ENCODE measurements around the gene ADAM12. TPM values are rescaled to one million over a fixed set of nuclear protein-coding genes. Genes with fewer than 3 reads are reported as not detected.

ADAM12 gene
- total RNA-seq, 1 experiment from 2014 or later, result not detected

DNA sequence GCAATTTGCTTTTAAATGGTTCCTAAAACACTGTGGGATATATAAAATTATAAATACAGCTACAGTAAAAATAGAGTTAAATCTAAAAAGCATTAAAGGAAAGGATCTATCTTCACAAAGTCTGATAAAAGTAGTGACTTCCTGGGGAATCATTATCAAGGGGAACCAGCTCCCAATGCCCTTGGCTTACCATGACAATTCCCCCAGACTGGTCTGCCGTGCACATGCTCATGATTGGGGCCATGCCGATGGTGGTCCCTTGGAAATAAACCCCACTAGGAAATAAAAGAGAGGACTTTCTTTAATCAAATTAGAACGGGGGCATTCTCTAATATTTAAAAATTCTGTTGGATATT, 290.1 kb downstream of the ADAM12 start:
- Histone ChIP-seq H2AFZ (ENCODE audit: low read depth, low read length, poor library complexity, severe bottlenecking) (no peak overlapping the region), H4K20me1 (ENCODE audit: insufficient read depth) (no peaks in the 10 kb centered on the region), H3K4me1 (ENCODE audit: control insufficient read depth in 1 of 2, insufficient read depth in 2 of 2, low read length in 2 of 2) (no peaks in the 10 kb centered on the region), H3K36me3 (ENCODE audit: control insufficient read depth in 1 of 2, insufficient read depth in 2 of 2, low read length in 2 of 2) (no peaks in the 10 kb centered on the region), H3K27me3 (ENCODE audit: insufficient read depth, low read length) (peaks cover 52% of the 10 kb centered on the region), H3K27ac (ENCODE audit: low read depth, low read length) (no peak overlapping the region), H3K9me3 (ENCODE audit: control insufficient read depth in 1 of 2, insufficient read depth in 1 of 2, low read depth in 1 of 2, low read length in 2 of 2) (no peaks in the 10 kb centered on the region), H3K4me3 (replicated peaks in 1 of 2; ENCODE audit: low read depth in 1 of 2, low read length in 2 of 2) (no peak overlapping the region), H3K79me2 (ENCODE audit: insufficient read depth, low read length) (no peaks in the 10 kb centered on the region), H3K9ac (ENCODE audit: low read length) (no peak overlapping the region), H3K4me2 (ENCODE audit: low read length) (no peak overlapping the region), H3K9me2 (ENCODE audit: insufficient read depth) (no peaks in the 10 kb centered on the region)
- ATAC-seq (no peak), DNase-seq (ENCODE audit: low read depth, low spot score) (no peak)
- BruUV-seq (replicated peaks), result no TSS peak
- TF ChIP-seq EGR1 (IDR thresholded peaks at IDR 0.05; ENCODE audit: low read depth), result no peak
- no peak for TF ChIP-seq EZH2 (IDR thresholded peaks at IDR 0.05)
- TF ChIP-seq, protein P1, sequence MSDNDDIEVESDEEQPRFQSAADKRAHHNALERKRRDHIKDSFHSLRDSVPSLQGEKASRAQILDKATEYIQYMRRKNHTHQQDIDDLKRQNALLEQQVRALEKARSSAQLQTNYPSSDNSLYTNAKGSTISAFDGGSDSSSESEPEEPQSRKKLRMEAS (IDR thresholded peaks at IDR 0.05), result no peak
- no peak for TF ChIP-seq ZFX (IDR thresholded peaks at IDR 0.05)
- TF ChIP-seq, protein P2, sequence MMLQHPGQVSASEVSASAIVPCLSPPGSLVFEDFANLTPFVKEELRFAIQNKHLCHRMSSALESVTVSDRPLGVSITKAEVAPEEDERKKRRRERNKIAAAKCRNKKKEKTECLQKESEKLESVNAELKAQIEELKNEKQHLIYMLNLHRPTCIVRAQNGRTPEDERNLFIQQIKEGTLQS (IDR thresholded peaks at IDR 0.05), result no peak
- TF ChIP-seq, protein P3, sequence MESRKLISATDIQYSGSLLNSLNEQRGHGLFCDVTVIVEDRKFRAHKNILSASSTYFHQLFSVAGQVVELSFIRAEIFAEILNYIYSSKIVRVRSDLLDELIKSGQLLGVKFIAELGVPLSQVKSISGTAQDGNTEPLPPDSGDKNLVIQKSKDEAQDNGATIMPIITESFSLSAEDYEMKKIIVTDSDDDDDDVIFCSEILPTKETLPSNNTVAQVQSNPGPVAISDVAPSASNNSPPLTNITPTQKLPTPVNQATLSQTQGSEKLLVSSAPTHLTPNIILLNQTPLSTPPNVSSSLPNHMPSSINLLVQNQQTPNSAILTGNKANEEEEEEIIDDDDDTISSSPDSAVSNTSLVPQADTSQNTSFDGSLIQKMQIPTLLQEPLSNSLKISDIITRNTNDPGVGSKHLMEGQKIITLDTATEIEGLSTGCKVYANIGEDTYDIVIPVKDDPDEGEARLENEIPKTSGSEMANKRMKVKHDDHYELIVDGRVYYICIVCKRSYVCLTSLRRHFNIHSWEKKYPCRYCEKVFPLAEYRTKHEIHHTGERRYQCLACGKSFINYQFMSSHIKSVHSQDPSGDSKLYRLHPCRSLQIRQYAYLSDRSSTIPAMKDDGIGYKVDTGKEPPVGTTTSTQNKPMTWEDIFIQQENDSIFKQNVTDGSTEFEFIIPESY (IDR thresholded peaks at IDR 0.05; ENCODE audit: extremely low read depth, insufficient replicate concordance, low read length), result no peak
- no peak for TF ChIP-seq SIN3A (IDR thresholded peaks at IDR 0.05; ENCODE audit: low read depth)
- TF ChIP-seq, protein P4, sequence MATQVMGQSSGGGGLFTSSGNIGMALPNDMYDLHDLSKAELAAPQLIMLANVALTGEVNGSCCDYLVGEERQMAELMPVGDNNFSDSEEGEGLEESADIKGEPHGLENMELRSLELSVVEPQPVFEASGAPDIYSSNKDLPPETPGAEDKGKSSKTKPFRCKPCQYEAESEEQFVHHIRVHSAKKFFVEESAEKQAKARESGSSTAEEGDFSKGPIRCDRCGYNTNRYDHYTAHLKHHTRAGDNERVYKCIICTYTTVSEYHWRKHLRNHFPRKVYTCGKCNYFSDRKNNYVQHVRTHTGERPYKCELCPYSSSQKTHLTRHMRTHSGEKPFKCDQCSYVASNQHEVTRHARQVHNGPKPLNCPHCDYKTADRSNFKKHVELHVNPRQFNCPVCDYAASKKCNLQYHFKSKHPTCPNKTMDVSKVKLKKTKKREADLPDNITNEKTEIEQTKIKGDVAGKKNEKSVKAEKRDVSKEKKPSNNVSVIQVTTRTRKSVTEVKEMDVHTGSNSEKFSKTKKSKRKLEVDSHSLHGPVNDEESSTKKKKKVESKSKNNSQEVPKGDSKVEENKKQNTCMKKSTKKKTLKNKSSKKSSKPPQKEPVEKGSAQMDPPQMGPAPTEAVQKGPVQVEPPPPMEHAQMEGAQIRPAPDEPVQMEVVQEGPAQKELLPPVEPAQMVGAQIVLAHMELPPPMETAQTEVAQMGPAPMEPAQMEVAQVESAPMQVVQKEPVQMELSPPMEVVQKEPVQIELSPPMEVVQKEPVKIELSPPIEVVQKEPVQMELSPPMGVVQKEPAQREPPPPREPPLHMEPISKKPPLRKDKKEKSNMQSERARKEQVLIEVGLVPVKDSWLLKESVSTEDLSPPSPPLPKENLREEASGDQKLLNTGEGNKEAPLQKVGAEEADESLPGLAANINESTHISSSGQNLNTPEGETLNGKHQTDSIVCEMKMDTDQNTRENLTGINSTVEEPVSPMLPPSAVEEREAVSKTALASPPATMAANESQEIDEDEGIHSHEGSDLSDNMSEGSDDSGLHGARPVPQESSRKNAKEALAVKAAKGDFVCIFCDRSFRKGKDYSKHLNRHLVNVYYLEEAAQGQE (IDR thresholded peaks at IDR 0.05; ENCODE audit: low read depth), result no peak
- TF ChIP-seq, protein P5, sequence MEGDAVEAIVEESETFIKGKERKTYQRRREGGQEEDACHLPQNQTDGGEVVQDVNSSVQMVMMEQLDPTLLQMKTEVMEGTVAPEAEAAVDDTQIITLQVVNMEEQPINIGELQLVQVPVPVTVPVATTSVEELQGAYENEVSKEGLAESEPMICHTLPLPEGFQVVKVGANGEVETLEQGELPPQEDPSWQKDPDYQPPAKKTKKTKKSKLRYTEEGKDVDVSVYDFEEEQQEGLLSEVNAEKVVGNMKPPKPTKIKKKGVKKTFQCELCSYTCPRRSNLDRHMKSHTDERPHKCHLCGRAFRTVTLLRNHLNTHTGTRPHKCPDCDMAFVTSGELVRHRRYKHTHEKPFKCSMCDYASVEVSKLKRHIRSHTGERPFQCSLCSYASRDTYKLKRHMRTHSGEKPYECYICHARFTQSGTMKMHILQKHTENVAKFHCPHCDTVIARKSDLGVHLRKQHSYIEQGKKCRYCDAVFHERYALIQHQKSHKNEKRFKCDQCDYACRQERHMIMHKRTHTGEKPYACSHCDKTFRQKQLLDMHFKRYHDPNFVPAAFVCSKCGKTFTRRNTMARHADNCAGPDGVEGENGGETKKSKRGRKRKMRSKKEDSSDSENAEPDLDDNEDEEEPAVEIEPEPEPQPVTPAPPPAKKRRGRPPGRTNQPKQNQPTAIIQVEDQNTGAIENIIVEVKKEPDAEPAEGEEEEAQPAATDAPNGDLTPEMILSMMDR (IDR thresholded peaks at IDR 0.05 in 2 of 3, conservative IDR thresholded peaks at IDR 0.05 in 1 of 3; ENCODE audit: borderline replicate concordance in 1 of 3, insufficient read depth in 1 of 3, low read depth in 2 of 3, low read length in 2 of 3), result no peak
- TF ChIP-seq SP1 (IDR thresholded peaks at IDR 0.05; ENCODE audit: low read depth), result no peak
- TF ChIP-seq POLR2AphosphoS5 (IDR thresholded peaks at IDR 0.05; ENCODE audit: low read depth, low read length), result no peak
- CTCF ChIA-PET, result interaction anchor here (1.3 to 1.6 kb wide), 2 partner anchors 116 to 121 kb away, joined by 4 to 5 read pairs; no protein-coding TSS in a partner anchor
- intact Hi-C loops (cut with micrococcal nuclease), result loop anchor here (5.0 kb wide), 2 partner anchors 116 to 231 kb away; no protein-coding TSS in a partner anchor
- POLR2A ChIA-PET, result no interaction called here
- RAD21 ChIA-PET (ENCODE audit: low non-redundant PET in 1 of 2, low total read pairs in 2 of 2, uncharacterized antibody in 2 of 2, unreplicated experiment in 2 of 2), result no interaction called here
